ENCODE results near the gene FAM47E. TPM values are rescaled to one million over a fixed set of nuclear protein-coding genes. Genes with fewer than 3 reads are reported as not detected.

The FAM47E gene
- total and polyA plus RNA-seq, 2 of the 8 experiments (the other 6 are each of a cell fraction or from before 2014, with no cell fraction given) = 1.3 to 1.4 TPM

GRCh38 chr4:76256968-76257367 is 5.4 kb downstream of the FAM47E start:
- CTCF ChIA-PET (ENCODE audit: partially characterized antibody) = interaction anchor here (0.8 to 1.3 kb wide), 2 partner anchors 9 to 49 kb away, joined by 3 read pairs; partner anchors contain the start of gene STBD1
- no peak overlapping the region for H2AK5ac ChIP-seq (ENCODE audit: low read depth, low read length)
- WGBS, 2 experiments (ENCODE audit: extremely low coverage in 1 of 2, insufficient coverage in 1 of 2, insufficient read length in 1 of 2, insufficient replicate concordance in 2 of 2, low coverage in 1 of 2, low lambda C conversion rate in 2 of 2, missing lambda C conversion rate in 1 of 2) = 89% methylated on average over 1 of the region's 1 CpG; no CpG with 5 or more reads in 1 of the 2 experiments
- no peak for TF ChIP-seq BACH1 (IDR thresholded peaks at IDR 0.05; ENCODE audit: low read length)
- no peak for TF ChIP-seq CREB1 (IDR thresholded peaks at IDR 0.05)
- no peak for TF ChIP-seq HDAC2 (IDR thresholded peaks at IDR 0.05; ENCODE audit: borderline replicate concordance in 1 of 2, low read depth in 2 of 2, low read length in 2 of 2)
- TF ChIP-seq CTCF (IDR thresholded peaks at IDR 0.05; ENCODE audit: control extremely low read depth in 1 of 3, insufficient read depth in 1 of 3, low read depth in 1 of 3, low read length in 3 of 3) = no peak
- TF ChIP-seq GABPA (IDR thresholded peaks at IDR 0.05; ENCODE audit: borderline replicate concordance, insufficient read depth, low read length) = no peak
- no peak for TF ChIP-seq KDM5A (IDR thresholded peaks at IDR 0.05; ENCODE audit: low read length)
- no peak for TF ChIP-seq TAF7 (optimal IDR thresholded peaks at IDR 0.05; ENCODE audit: borderline replicate concordance, low read depth, low read length)
- no peak for TF ChIP-seq NANOG (IDR thresholded peaks at IDR 0.05; ENCODE audit: insufficient read depth, low read depth, low read length, poor library complexity, severe bottlenecking)
- no peak for TF ChIP-seq RNF2 (IDR thresholded peaks at IDR 0.05; ENCODE audit: borderline replicate concordance, low read depth, low read length, missing control alignments, poor library complexity, severe bottlenecking)
- TF ChIP-seq SIX5 (IDR thresholded peaks at IDR 0.05; ENCODE audit: low read depth, low read length) = no peak
- TF ChIP-seq CHD2 (IDR thresholded peaks at IDR 0.05; ENCODE audit: low read length) = no peak

More at GRCh38 chr4:76256968-76257367, 5.4 kb downstream of the FAM47E start:
- no peak overlapping the region for H3K27ac ChIP-seq (ENCODE audit: low read depth, low read length)
- H4K5ac ChIP-seq (ENCODE audit: insufficient read length, low read depth, low read length) = no peak overlapping the region
- H2BK12ac ChIP-seq (ENCODE audit: low read depth, low read length) = no peak overlapping the region
- no peak overlapping the region for H4K8ac ChIP-seq (ENCODE audit: extremely low read depth, insufficient read depth, low read length)
- no peak overlapping the region for H3K23ac ChIP-seq (ENCODE audit: insufficient read length)
- POLR2A ChIA-PET (ENCODE audit: partially characterized antibody) = no interaction called here
- H3K56ac ChIP-seq (replicated peaks; ENCODE audit: insufficient read length, low read depth, low read length) = no peak overlapping the region
- no peak overlapping the region for H2BK20ac ChIP-seq (ENCODE audit: low read length)
- H2BK120ac ChIP-seq (replicated peaks; ENCODE audit: low read depth, low read length) = no peak overlapping the region
- no peaks in the 10 kb centered on the region for H3K23me2 ChIP-seq (ENCODE audit: low read depth, low read length)
- FAIRE-seq (no peak), DNase-seq (ENCODE audit: low read depth in 1 of 2, low spot score in 2 of 2) (no peak)
- no peak overlapping the region for H3K4me3 ChIP-seq (ENCODE audit: extremely low read depth in 1 of 4, insufficient read depth in 2 of 4, low read depth in 3 of 4, low read length in 4 of 4)
- no peak overlapping the region for H3K18ac ChIP-seq (ENCODE audit: extremely low read depth, low read length)
- no peaks in the 10 kb centered on the region for H3K36me3 ChIP-seq (ENCODE audit: control insufficient read depth in 2 of 4, insufficient read depth in 4 of 4, low read length in 3 of 4)
- H2BK15ac ChIP-seq (ENCODE audit: low read length) = no peak overlapping the region
- H3K27me3 ChIP-seq (replicated peaks in 1 of 4; ENCODE audit: control insufficient read depth in 3 of 4, extremely low read depth in 1 of 4, insufficient read depth in 3 of 4, low read length in 3 of 4) = no peaks in the 10 kb centered on the region; a peak in 2 of 7 replicates
- H3K9ac ChIP-seq (replicated peaks in 1 of 4; ENCODE audit: extremely low read depth in 1 of 4, low read depth in 3 of 4, low read length in 3 of 4) = no peak overlapping the region
- H4K91ac ChIP-seq (replicated peaks; ENCODE audit: insufficient read length, low read length) = no peak overlapping the region
- peaks cover 0 to 3% (median 0%) of the 10 kb centered on the region in 4 experiments; a peak in 1 of 7 replicates for H3K4me1 ChIP-seq (replicated peaks in 1 of 4; ENCODE audit: control insufficient read depth in 3 of 4, insufficient read depth in 4 of 4, low read length in 3 of 4)
- H2BK5ac ChIP-seq (ENCODE audit: low read depth, low read length) = no peak overlapping the region
- H3K79me1 ChIP-seq (ENCODE audit: low read depth, low read length) = no peaks in the 10 kb centered on the region
- no peak overlapping the region for H3K14ac ChIP-seq (ENCODE audit: insufficient read length)
- no peaks in the 10 kb centered on the region for H4K20me1 ChIP-seq (replicated peaks in 1 of 2; ENCODE audit: control insufficient read depth in 1 of 2, insufficient read depth in 2 of 2, low read length in 2 of 2)
- no peak overlapping the region for H3K4ac ChIP-seq (replicated peaks; ENCODE audit: insufficient read length, low read depth, low read length)
- H3K9me3 ChIP-seq (ENCODE audit: insufficient read depth in 2 of 2, low read depth in 1 of 2, low read length in 1 of 2) = no peaks in the 10 kb centered on the region
- no peak overlapping the region for H2AFZ ChIP-seq (ENCODE audit: low read length)
- no peaks in the 10 kb centered on the region for H3K79me2 ChIP-seq (ENCODE audit: control insufficient read depth in 1 of 2, insufficient read depth in 2 of 2, low read length in 2 of 2)
- H3K4me2 ChIP-seq (ENCODE audit: insufficient read depth in 1 of 2, low read depth in 2 of 2, low read length in 2 of 2) = no peak overlapping the region

Measured in H1 (cell line).